PFSK-1 (cell line): ENCODE data around the gene MYO16.

Experiments used
- FOXP2 ChIP-seq: optimal IDR thresholded peaks from 2 replicates; pipeline ENCODE3; 2011; ENCODE audit warnings: borderline replicate concordance, control low read depth, inconsistent platforms; ENCODE audit not compliant: insufficient read depth; ENCODE audit errors: extremely low read length, extremely low read depth
- POLR2AphosphoS5 ChIP-seq: IDR thresholded peaks from 2 replicates; pipeline ENCODE4 v1.6.1; 2012; ENCODE audit warnings: low read depth, mild to moderate bottlenecking, control low read depth, low read length, moderate library complexity
- REST ChIP-seq, 2 experiments: IDR thresholded peaks; 2 replicates each; pipeline versions ENCODE4 v1.6.1 to v1.8.0; 2011 to 2012; ENCODE audit warnings: low read depth in 2 of 2, low read length in 2 of 2, control low read depth in 1 of 2, inconsistent platforms in 1 of 2, mild to moderate bottlenecking in 1 of 2, moderate library complexity in 1 of 2; ENCODE audit not compliant: insufficient read depth in 1 of 2
- SIN3A ChIP-seq: IDR thresholded peaks from 2 replicates; pipeline ENCODE4 v1.6.1; 2012; ENCODE audit warnings: mild to moderate bottlenecking, low read length, moderate library complexity, borderline replicate concordance; ENCODE audit not compliant: insufficient read depth
- TAF1 ChIP-seq: IDR thresholded peaks from 2 replicates; pipeline ENCODE4 v1.6.1; 2012; ENCODE audit warnings: low read length, control low read depth, borderline replicate concordance; ENCODE audit not compliant: insufficient read depth

The MYO16 gene

DNA sequence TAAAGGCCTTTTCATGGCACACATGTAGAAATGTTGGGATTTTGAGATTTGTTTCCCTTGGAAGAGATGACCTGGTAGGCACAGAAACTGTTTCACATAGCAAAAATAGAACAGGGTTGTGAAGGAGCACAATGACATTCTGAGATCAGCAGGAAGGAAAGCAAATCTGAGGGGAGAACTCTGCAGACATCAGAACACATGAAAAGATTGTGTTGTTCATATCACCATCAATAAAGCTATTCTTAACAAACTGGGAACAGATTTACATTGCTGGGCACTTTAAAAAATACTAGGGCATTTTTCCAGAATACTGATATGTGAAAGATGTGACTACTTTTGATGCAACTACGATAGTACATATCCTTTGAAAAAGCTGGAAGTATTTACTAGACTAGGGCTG is 481.7 kb downstream of the MYO16 start:
- TF ChIP-seq SIN3A (no peak), TAF1 (no peak), POLR2AphosphoS5 (no peak), FOXP2 (no peak), REST (IDR thresholded peaks at IDR 0.05; ENCODE audit: insufficient read depth in 1 of 2, low read depth in 2 of 2, low read length in 2 of 2) (no peak)

- TF ChIP-seq REST (IDR thresholded peaks at IDR 0.05; ENCODE audit: insufficient read depth in 1 of 2, low read depth in 2 of 2, low read length in 2 of 2) = no peak
- TF ChIP-seq SIN3A = no peak
- no peak for TF ChIP-seq POLR2AphosphoS5
- TF ChIP-seq FOXP2 = no peak
- TF ChIP-seq TAF1 = no peak
Measured at GRCh38 chr13:109113427-109113826, 484.0 kb downstream of the MYO16 start.

DNA sequence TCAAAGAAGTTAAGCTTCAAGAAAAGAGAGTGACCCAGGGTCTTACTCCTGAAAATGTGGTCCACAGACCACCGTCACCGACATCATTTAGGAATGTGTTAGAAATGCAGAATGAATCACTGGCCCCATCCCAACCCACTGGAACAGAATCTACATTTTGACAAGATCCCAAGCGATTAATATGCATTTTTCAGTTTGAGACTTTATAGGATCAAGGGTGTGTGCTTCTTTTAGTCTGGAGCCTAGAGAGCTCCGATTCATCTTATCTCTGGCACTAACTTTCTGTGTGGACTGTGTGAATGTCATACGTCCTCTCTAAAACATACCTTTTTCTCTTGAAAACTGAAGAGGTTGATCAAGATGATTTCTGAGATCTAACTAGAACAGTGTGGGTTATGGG is 484.8 kb downstream of the MYO16 start:
- TF ChIP-seq SIN3A (no peak), REST (IDR thresholded peaks at IDR 0.05; ENCODE audit: insufficient read depth in 1 of 2, low read depth in 2 of 2, low read length in 2 of 2) (no peak), FOXP2 (no peak), TAF1 (no peak), POLR2AphosphoS5 (no peak)

DNA sequence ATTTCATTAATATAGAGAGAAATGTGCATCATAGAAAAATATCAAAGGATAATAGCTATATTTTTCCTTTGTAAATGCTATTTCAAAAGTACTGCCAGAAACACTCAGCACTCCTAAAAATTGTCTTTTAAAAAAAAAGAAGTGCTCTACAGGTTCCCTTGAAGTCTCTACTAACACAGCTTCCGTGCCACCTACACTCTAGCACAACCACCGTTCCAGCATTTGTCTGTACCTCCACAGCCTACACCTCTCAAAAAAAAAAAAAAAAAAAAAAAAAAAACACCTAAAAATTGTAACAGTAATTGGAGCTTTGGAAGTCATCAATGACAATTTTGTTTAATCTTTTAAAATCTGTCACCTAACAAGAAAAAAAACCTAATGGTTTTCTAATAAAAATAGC is 485.6 kb downstream of the MYO16 start:
- TF ChIP-seq FOXP2 (no peak), REST (IDR thresholded peaks at IDR 0.05; ENCODE audit: insufficient read depth in 1 of 2, low read depth in 2 of 2, low read length in 2 of 2) (no peak), POLR2AphosphoS5 (no peak)

DNA sequence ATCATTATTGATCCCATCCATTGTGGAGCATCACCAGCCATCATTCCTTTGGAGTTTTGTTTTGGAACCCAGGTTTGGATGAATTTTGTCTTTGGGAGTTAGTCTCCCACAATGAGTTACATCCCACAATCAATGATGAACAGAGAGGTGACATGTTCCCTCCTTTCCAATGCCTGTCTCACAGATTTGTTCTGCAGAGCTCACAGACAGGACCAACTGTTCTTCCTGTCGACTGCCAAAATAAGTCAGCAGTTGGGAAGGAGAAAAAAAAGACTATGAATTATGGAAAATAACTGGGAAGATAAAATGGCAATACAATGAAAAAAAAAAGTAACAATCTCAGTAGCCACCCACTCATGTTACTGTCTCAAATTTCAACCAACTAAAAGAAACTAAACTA is 489.1 kb downstream of the MYO16 start:
- TF ChIP-seq REST (IDR thresholded peaks at IDR 0.05; ENCODE audit: insufficient read depth in 1 of 2, low read depth in 2 of 2, low read length in 2 of 2) = no peak
- no peak for TF ChIP-seq SIN3A
- TF ChIP-seq FOXP2 = no peak
- TF ChIP-seq TAF1 = no peak
- TF ChIP-seq POLR2AphosphoS5 = no peak
